ENCODE results near the gene EHD4.

EHD4 gene

GRCh38 chr15:41897363-41897799, 75.0 kb downstream of the EHD4 start:
- H3K9ac ChIP-seq (ENCODE audit: low read length), result no peak overlapping the region
- no peaks in the 10 kb centered on the region for H3K9me3 ChIP-seq (ENCODE audit: control insufficient read depth, low read length)
- H3K4me3 ChIP-seq (ENCODE audit: low read length), result no peak overlapping the region
- H3K4me1 ChIP-seq (ENCODE audit: control insufficient read depth, insufficient read depth, low read length), result peaks cover 25% of the 10 kb centered on the region
- H3K27me3 ChIP-seq (ENCODE audit: control insufficient read depth, insufficient read depth, low read length), result no peaks in the 10 kb centered on the region
- no peaks in the 10 kb centered on the region for H3K36me3 ChIP-seq (ENCODE audit: control insufficient read depth, insufficient read depth, low read length)

GRCh38 chr15:41896566-41896965, 75.8 kb downstream of the EHD4 start:
- H3K4me1 ChIP-seq (ENCODE audit: control insufficient read depth, insufficient read depth, low read length), result peaks cover 26% of the 10 kb centered on the region
- H3K36me3 ChIP-seq (ENCODE audit: control insufficient read depth, insufficient read depth, low read length), result no peaks in the 10 kb centered on the region
- no peak overlapping the region for H3K9ac ChIP-seq (ENCODE audit: low read length)
- no peaks in the 10 kb centered on the region for H3K9me3 ChIP-seq (ENCODE audit: control insufficient read depth, low read length)
- no peak overlapping the region for H3K4me3 ChIP-seq (ENCODE audit: low read length)
- H3K27me3 ChIP-seq (ENCODE audit: control insufficient read depth, insufficient read depth, low read length), result no peaks in the 10 kb centered on the region

GRCh38 chr15:41895957-41896356, 76.4 kb downstream of the EHD4 start:
- H3K27me3 ChIP-seq (ENCODE audit: control insufficient read depth, insufficient read depth, low read length), result no peaks in the 10 kb centered on the region
- no peak overlapping the region for H3K4me3 ChIP-seq (ENCODE audit: low read length)
- H3K36me3 ChIP-seq (ENCODE audit: control insufficient read depth, insufficient read depth, low read length), result no peaks in the 10 kb centered on the region
- peaks cover 26% of the 10 kb centered on the region for H3K4me1 ChIP-seq (ENCODE audit: control insufficient read depth, insufficient read depth, low read length)
- no peaks in the 10 kb centered on the region for H3K9me3 ChIP-seq (ENCODE audit: control insufficient read depth, low read length)
- no peak overlapping the region for H3K9ac ChIP-seq (ENCODE audit: low read length)

- H3K36me3 ChIP-seq (ENCODE audit: control insufficient read depth, insufficient read depth, low read length), result no peaks in the 10 kb centered on the region
- H3K4me3 ChIP-seq (ENCODE audit: low read length), result no peak overlapping the region
- H3K9ac ChIP-seq (ENCODE audit: low read length), result no peak overlapping the region
- H3K9me3 ChIP-seq (ENCODE audit: control insufficient read depth, low read length), result no peaks in the 10 kb centered on the region
- no peaks in the 10 kb centered on the region for H3K27me3 ChIP-seq (ENCODE audit: control insufficient read depth, insufficient read depth, low read length)
- peaks cover 26% of the 10 kb centered on the region for H3K4me1 ChIP-seq (ENCODE audit: control insufficient read depth, insufficient read depth, low read length)
These were observed 76.9 kb downstream of the EHD4 start for GRCh38 chr15:41895491-41895890.

- H3K4me3 ChIP-seq (ENCODE audit: low read length), result no peak overlapping the region
- no peaks in the 10 kb centered on the region for H3K36me3 ChIP-seq (ENCODE audit: control insufficient read depth, insufficient read depth, low read length)
- H3K27me3 ChIP-seq (ENCODE audit: control insufficient read depth, insufficient read depth, low read length), result no peaks in the 10 kb centered on the region
- no peak overlapping the region for H3K9ac ChIP-seq (ENCODE audit: low read length)
- H3K4me1 ChIP-seq (ENCODE audit: control insufficient read depth, insufficient read depth, low read length), result peaks cover 26% of the 10 kb centered on the region
- H3K9me3 ChIP-seq (ENCODE audit: control insufficient read depth, low read length), result no peaks in the 10 kb centered on the region
These were observed 77.4 kb downstream of the EHD4 start for GRCh38 chr15:41894791-41895463.

- no peak overlapping the region for H3K9ac ChIP-seq (ENCODE audit: low read length)
- H3K4me1 ChIP-seq (ENCODE audit: control insufficient read depth, insufficient read depth, low read length), result peaks cover 26% of the 10 kb centered on the region
- H3K9me3 ChIP-seq (ENCODE audit: control insufficient read depth, low read length), result no peaks in the 10 kb centered on the region
- H3K27me3 ChIP-seq (ENCODE audit: control insufficient read depth, insufficient read depth, low read length), result no peaks in the 10 kb centered on the region
- no peaks in the 10 kb centered on the region for H3K36me3 ChIP-seq (ENCODE audit: control insufficient read depth, insufficient read depth, low read length)
- no peak overlapping the region for H3K4me3 ChIP-seq (ENCODE audit: low read length)
These were observed 78.0 kb downstream of the EHD4 start for GRCh38 chr15:41894251-41894790.

- Histone ChIP-seq H3K9me3 (ENCODE audit: control insufficient read depth, low read length) (no peaks in the 10 kb centered on the region), H3K9ac (ENCODE audit: low read length) (no peak within 1 kb of the TSS), H3K4me1 (ENCODE audit: control insufficient read depth, insufficient read depth, low read length) (peaks cover 26% of the 10 kb centered on the region), H3K27me3 (ENCODE audit: control insufficient read depth, insufficient read depth, low read length) (no peaks in the 10 kb centered on the region), H3K36me3 (ENCODE audit: control insufficient read depth, insufficient read depth, low read length) (no peaks in the 10 kb centered on the region), H3K4me3 (ENCODE audit: low read length) (no peak within 1 kb of the TSS)
These were observed 78.7 kb downstream of the EHD4 start, which contains the start of gene SPTBN5 for GRCh38 chr15:41893422-41894250. Gene SPTBN5, minus strand, starts transcription at chr15:41894053. Its CDS starts 556 bp downstream, at chr15:41893497.

- H3K36me3 ChIP-seq (ENCODE audit: control insufficient read depth, insufficient read depth, low read length), result no peaks in the 10 kb centered on the region
- no peak overlapping the region for H3K9ac ChIP-seq (ENCODE audit: low read length)
- H3K9me3 ChIP-seq (ENCODE audit: control insufficient read depth, low read length), result no peaks in the 10 kb centered on the region
- H3K4me3 ChIP-seq (ENCODE audit: low read length), result no peak overlapping the region
- H3K4me1 ChIP-seq (ENCODE audit: control insufficient read depth, insufficient read depth, low read length), result peaks cover 26% of the 10 kb centered on the region
- no peaks in the 10 kb centered on the region for H3K27me3 ChIP-seq (ENCODE audit: control insufficient read depth, insufficient read depth, low read length)
These were observed 79.5 kb downstream of the EHD4 start for GRCh38 chr15:41892621-41893421.

- no peaks in the 10 kb centered on the region for H3K27me3 ChIP-seq (ENCODE audit: control insufficient read depth, insufficient read depth, low read length)
- no peak overlapping the region for H3K4me3 ChIP-seq (ENCODE audit: low read length)
- H3K4me1 ChIP-seq (ENCODE audit: control insufficient read depth, insufficient read depth, low read length), result peaks cover 26% of the 10 kb centered on the region
- H3K36me3 ChIP-seq (ENCODE audit: control insufficient read depth, insufficient read depth, low read length), result no peaks in the 10 kb centered on the region
- no peak overlapping the region for H3K9ac ChIP-seq (ENCODE audit: low read length)
- no peaks in the 10 kb centered on the region for H3K9me3 ChIP-seq (ENCODE audit: control insufficient read depth, low read length)
These were observed 80.4 kb downstream of the EHD4 start for GRCh38 chr15:41891946-41892345.

- Histone ChIP-seq H3K9me3 (ENCODE audit: control insufficient read depth, low read length) (no peaks in the 10 kb centered on the region), H3K9ac (ENCODE audit: low read length) (no peak overlapping the region), H3K4me1 (ENCODE audit: control insufficient read depth, insufficient read depth, low read length) (peaks cover 26% of the 10 kb centered on the region), H3K36me3 (ENCODE audit: control insufficient read depth, insufficient read depth, low read length) (no peaks in the 10 kb centered on the region), H3K27me3 (ENCODE audit: control insufficient read depth, insufficient read depth, low read length) (no peaks in the 10 kb centered on the region), H3K4me3 (ENCODE audit: low read length) (no peak overlapping the region)
These were observed 81.1 kb downstream of the EHD4 start for GRCh38 chr15:41891226-41891625.

GRCh38 chr15:41890050-41890690, 82.2 kb downstream of the EHD4 start:
- H3K9me3 ChIP-seq (ENCODE audit: control insufficient read depth, low read length), result no peaks in the 10 kb centered on the region
- H3K27me3 ChIP-seq (ENCODE audit: control insufficient read depth, insufficient read depth, low read length), result no peaks in the 10 kb centered on the region
- H3K36me3 ChIP-seq (ENCODE audit: control insufficient read depth, insufficient read depth, low read length), result no peaks in the 10 kb centered on the region
- no peak overlapping the region for H3K9ac ChIP-seq (ENCODE audit: low read length)
- peaks cover 26% of the 10 kb centered on the region for H3K4me1 ChIP-seq (ENCODE audit: control insufficient read depth, insufficient read depth, low read length)
- H3K4me3 ChIP-seq (ENCODE audit: low read length), result no peak overlapping the region

Data from mucosa of stomach (tissue), 1 donor.